ENCODE measurements around the gene PAM16.

- TF ChIP-seq, protein P1, sequence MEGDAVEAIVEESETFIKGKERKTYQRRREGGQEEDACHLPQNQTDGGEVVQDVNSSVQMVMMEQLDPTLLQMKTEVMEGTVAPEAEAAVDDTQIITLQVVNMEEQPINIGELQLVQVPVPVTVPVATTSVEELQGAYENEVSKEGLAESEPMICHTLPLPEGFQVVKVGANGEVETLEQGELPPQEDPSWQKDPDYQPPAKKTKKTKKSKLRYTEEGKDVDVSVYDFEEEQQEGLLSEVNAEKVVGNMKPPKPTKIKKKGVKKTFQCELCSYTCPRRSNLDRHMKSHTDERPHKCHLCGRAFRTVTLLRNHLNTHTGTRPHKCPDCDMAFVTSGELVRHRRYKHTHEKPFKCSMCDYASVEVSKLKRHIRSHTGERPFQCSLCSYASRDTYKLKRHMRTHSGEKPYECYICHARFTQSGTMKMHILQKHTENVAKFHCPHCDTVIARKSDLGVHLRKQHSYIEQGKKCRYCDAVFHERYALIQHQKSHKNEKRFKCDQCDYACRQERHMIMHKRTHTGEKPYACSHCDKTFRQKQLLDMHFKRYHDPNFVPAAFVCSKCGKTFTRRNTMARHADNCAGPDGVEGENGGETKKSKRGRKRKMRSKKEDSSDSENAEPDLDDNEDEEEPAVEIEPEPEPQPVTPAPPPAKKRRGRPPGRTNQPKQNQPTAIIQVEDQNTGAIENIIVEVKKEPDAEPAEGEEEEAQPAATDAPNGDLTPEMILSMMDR (IDR thresholded peaks at IDR 0.05) = no peak
- TF ChIP-seq REST (IDR thresholded peaks at IDR 0.05; ENCODE audit: insufficient read depth in 1 of 2, low read depth in 2 of 2, low read length in 1 of 2) (no peak), POLR2AphosphoS5 (IDR thresholded peaks at IDR 0.05; ENCODE audit: low read depth, low read length) (no peak), SIN3A (IDR thresholded peaks at IDR 0.05; ENCODE audit: borderline replicate concordance, insufficient read depth, low read depth, low read length) (no peak)
These were observed 36.7 kb upstream of the PAM16 start for GRCh38 chr16:4387781-4388180.

Measured in Panc1 (cell line).